Fibroblast of the aortic adventitia (primary cell): ENCODE data around the gene IRX1. TPM values are rescaled to one million over a fixed set of nuclear protein-coding genes. Genes with fewer than 3 reads are reported as not detected.

Experiments used
- DNase-seq: peaks from one replicate; pipeline ENCODE4 v3.0.0-alpha.2; 2010; ENCODE audit warnings: low read depth
- H3K4me3 ChIP-seq: 2 replicates; pipeline ENCODE4 v1.5.1; 2011; ENCODE audit warnings: low read depth, mild to moderate bottlenecking, control low read depth, low read length, moderate library complexity
- CTCF ChIP-seq: IDR thresholded peaks from 2 replicates; pipeline ENCODE4 v1.5.1; 2011; ENCODE audit warnings: mild to moderate bottlenecking, low read length, control low read depth, inconsistent platforms; ENCODE audit not compliant: insufficient read depth
- total RNA-seq: library from RNA; depleted of rRNA; stranded (reverse); fragments of >200 nt; gene quantifications from 2 replicates; pipeline ENCODE4 v1.2.3, GENCODE V29; 2012; ENCODE audit warnings: low replicate concordance

The IRX1 gene
- total RNA-seq, 1 donor: 7.9 TPM

DNA sequence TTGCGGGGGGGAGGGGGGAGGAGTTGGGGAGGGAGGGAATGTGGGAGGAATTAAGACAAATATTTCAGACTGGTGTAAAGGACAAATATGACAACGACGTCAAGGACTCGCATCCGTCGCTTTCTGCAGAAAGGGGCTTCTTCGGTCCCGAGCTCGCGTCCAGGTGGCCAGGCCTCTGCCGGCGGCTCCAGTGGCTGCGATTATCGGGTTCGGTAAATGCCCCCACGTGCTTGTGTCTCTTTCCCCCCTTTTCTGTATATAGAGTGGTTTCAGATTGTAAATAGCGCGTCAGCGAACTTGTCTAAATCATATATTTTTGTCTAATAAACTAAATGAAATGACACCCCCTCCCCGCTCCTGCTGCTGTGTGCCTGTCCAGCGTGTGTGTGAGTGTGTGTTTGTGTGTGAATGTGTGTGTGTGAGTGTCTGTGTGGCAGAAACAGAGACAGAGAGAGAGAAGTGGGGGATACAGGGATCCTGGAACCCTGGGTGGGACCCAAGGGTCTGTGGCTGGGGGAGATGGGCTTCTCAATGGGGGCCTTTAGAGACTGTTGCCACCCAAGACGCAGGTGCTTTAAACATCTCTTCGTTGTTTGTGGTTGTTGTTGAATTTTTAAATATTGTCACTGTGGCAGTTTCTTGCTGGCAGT, 5.6 kb downstream of the IRX1 start:
- TF ChIP-seq CTCF: no peak
- DNase-seq: no peak
- H3K4me3 ChIP-seq: no peak overlapping the region

- no peak overlapping the region for H3K4me3 ChIP-seq
- DNase-seq: no peak
- TF ChIP-seq CTCF: no peak
These were observed 6.5 kb downstream of the IRX1 start for GRCh38 chr5:3601911-3602782.

GRCh38 chr5:3602785-3603502, 7.3 kb downstream of the IRX1 start:
- DNase-seq: no peak
- H3K4me3 ChIP-seq: no peak overlapping the region
- TF ChIP-seq CTCF: no peak

GRCh38 chr5:3604501-3604900, 8.9 kb downstream of the IRX1 start:
- TF ChIP-seq CTCF: no peak
- no peak for DNase-seq
- H3K4me3 ChIP-seq: no peak overlapping the region

DNA sequence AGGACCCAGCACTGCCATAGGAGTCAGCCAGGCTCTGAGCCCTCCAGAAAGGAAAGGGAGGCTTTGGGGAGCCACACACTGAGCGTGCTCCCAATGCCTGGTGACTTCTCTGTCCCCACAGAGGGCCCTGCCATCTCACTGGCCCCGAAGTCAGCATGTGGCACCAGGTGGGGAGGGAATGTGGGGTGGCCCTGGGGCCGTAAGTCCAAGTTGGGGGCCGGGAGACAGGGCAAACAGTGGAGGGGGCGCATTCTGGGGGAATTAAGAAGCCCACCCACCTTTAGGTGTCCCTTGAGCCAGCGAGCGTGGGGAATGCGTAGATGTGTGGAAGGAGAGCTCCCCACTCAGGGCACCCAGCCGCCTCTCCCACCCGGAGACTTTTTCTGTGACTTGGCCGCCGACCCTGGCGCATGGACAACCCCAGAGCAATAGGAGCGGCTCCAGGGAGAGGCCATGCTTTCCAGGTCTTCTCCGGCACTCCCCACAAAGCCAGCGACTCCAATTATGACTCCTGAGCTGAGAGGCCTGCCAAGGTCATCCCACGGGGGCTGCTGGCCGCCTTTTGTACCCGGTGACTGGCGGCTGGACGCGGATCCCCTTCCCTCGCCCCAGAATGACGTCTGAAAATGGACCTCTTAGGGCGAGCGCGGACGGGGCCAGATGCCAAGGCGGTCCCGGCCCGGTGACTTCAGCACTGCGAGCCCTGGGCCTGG, 9.8 kb downstream of the IRX1 start:
- DNase-seq: no peak
- no peak overlapping the region for H3K4me3 ChIP-seq
- TF ChIP-seq CTCF: no peak

DNA sequence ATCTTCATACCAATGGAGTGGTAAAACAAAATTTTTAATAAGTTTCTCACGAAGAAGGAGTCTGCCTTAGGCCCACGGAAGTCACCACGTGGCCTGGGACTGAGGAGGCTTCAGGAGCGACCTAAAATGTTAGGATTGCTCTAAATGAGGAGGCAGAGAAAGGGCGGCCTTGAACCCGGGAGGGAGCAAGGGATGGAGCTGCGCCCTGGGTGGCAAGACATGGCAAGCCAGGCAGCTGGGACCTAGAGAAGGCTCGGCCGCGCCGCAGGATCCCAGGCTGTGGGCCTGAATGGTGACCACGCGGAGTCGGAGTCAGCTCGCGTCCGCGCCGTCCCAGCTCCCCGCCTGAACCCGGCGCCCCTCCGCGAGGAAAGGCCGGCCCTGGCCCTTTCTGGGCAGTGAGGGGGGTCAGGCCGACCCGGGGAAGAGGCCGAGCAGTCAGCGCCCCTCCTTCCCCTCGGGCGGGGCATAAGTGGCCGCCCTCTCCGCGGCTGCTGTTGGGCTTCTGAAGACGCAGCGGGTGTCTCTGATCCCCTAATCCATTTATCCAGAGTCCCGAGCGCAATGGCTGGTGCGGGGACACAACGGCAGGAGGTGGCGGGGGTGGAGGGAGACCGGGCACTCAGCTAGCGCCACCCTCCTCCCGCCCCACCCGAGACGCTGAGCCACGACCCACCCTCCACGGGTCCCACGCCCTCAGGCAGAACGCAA, 10.6 kb downstream of the IRX1 start:
- DNase-seq: no peak
- H3K4me3 ChIP-seq: no peak overlapping the region
- no peak for TF ChIP-seq CTCF
